SHP77 (cell line): ENCODE data around the gene ZNF217.
"Not testable (repeated sequence)": the region's sequence is repeated elsewhere in the genome, so short reads cannot be mapped to it uniquely, and the experiment has no call there.

Source experiments
- DNase-seq, 2 experiments: peaks; one replicate each; lab custom pipeline; 2025; lab: John Stamatoyannopoulos, UW

ZNF217 gene

GRCh38 chr20:53593466-53594007 lies at the start of gene ZNF217:
TSS of gene ZNF217 (minus strand) at chr20:53593839. CDS start at chr20:53582826, 11,013 bp downstream.
- peak in 1 of 2 experiments; percentile 16 for DNase-seq

GRCh38 chr20:53643031-53643832 lies 49.6 kb upstream of the ZNF217 start:
- no peak for DNase-seq

- DNase-seq: no peak
These were observed 48.8 kb upstream of the ZNF217 start for GRCh38 chr20:53642196-53643030.

- no peak for DNase-seq
These were observed 46.2 kb upstream of the ZNF217 start for GRCh38 chr20:53639647-53640440.

- DNase-seq: no peak
These were observed 45.5 kb upstream of the ZNF217 start for GRCh38 chr20:53639128-53639527.

GRCh38 chr20:53637310-53637709 lies 43.7 kb upstream of the ZNF217 start:
- not testable (repeated sequence) for DNase-seq

- no peak for DNase-seq
These were observed 43.0 kb upstream of the ZNF217 start for GRCh38 chr20:53636540-53637097.

GRCh38 chr20:53635221-53635620 lies 41.6 kb upstream of the ZNF217 start:
- DNase-seq: no peak

GRCh38 chr20:53631909-53632662 lies 38.4 kb upstream of the ZNF217 start:
- no peak for DNase-seq

- no peak for DNase-seq
These were observed 35.8 kb upstream of the ZNF217 start for GRCh38 chr20:53629436-53629835.

GRCh38 chr20:53628758-53629157 lies 35.1 kb upstream of the ZNF217 start:
- DNase-seq: not testable (repeated sequence)

GRCh38 chr20:53628076-53628475 lies 34.4 kb upstream of the ZNF217 start:
- DNase-seq: no peak

- not testable (repeated sequence) for DNase-seq
These were observed 33.4 kb upstream of the ZNF217 start for GRCh38 chr20:53627001-53627400.

- no peak for DNase-seq
These were observed 32.9 kb upstream of the ZNF217 start for GRCh38 chr20:53626584-53626983.

GRCh38 chr20:53625311-53626129 lies 31.9 kb upstream of the ZNF217 start:
- DNase-seq: no peak

GRCh38 chr20:53624927-53625250 lies 31.2 kb upstream of the ZNF217 start:
- DNase-seq: not testable (repeated sequence)

GRCh38 chr20:53623454-53624211 lies 30.0 kb upstream of the ZNF217 start:
- peak in 1 of 2 experiments; percentile 11 for DNase-seq

GRCh38 chr20:53623134-53623453 lies 29.5 kb upstream of the ZNF217 start:
- DNase-seq: no peak
